Stimulated activated CD4-positive, alpha-beta T cell treated with anti-CD3 and anti-CD28 coated beads, Interleukin-4, amount 100 ng/mL, for 48 hours (primary cell): ENCODE data around the gene UPF3B.
"Not testable (repeated sequence)": the region's sequence is repeated elsewhere in the genome, so short reads cannot be mapped to it uniquely, and the experiment has no call there.

Experiments used
- DNase-seq, 2 donors: peaks; one replicate each; pipeline ENCODE4 v3.0.0-alpha.2; 2020; ENCODE audit warnings: low read depth in 2 of 2

UPF3B gene

DNA sequence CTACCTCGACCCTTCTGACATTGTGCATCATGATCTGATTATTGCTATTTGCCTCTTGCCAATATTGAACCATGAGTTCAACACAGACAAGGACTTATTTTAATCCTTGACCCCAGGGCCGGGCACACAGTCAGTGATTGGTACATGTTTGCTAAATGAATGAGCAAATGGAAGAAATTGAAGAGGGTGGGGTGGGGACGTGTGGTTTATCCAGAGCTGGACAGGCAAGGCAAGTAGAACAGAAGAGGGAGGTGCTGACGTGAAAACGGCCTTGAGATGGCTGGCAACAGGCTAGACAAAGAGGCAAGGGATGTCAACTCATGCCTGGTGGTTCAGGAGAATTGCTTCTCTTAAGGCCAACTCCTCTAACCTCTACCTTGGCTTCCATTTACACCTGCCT, 28.5 kb downstream of the UPF3B start:
- DNase-seq: not testable (repeated sequence)

DNA sequence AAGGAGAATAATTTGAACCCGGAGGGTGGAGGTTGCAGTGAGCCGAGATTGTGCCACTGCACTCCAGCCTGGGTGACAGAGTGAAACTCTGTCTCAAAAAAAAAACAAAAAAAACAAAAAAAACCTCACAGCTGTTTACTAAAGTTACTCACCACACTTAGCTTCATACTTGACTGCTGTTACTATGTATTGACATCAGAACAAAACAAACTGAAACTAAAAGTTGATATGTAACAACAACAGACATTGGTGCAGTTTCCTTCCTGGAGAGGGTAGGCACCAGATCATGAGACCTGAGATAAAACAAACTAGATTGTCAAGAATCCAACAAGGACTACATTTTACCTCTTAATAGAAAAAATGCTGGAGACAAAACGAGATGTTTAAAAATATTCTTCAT, 31.1 kb downstream of the UPF3B start:
- DNase-seq: not testable (repeated sequence)

DNA sequence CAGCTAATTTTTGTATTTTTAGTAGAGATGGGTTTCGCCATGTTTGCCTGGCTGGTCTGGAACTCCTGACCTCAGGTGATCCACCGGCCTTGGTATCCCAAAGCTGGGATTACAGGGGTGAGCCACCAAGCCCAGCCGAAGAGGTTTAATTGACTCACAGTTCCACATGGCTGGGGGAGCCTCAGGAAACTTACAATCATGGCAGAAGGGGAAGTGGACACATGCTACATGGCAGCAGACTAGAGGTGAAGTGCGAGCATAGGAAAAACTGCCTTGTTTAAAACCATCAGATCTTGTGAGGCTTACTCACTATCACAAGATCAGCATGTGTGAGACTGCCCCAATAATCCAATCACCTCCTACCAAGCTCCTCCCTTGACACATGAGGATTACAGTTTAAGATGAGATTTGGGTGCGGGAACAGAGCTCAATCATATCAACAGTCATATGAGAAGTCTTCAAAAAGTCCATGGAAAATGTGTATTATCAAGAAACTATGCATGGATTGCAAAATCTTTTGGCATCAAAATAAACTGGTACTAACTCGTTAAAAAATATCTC, 35.6 kb downstream of the UPF3B start:
- DNase-seq: no peak

DNA sequence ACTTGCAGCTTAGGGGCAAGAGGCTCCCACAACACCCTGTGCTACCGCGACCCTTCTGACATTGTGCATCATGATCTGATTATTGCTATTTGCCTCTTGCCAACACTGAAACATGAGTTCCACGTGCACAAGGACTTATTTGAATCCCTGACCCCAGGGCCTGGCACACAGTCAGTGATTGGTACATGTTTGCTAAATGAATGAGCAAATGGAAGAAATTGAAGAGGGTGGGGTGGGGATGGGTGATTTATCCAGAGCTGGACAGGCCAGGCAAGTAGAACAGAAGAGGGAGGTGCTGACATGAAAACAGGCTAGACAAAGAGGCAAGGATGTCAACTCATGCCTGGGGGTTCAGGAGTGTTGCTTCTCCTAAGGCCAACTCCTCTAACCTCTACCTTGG, 36.5 kb downstream of the UPF3B start:
- DNase-seq: no peak

DNA sequence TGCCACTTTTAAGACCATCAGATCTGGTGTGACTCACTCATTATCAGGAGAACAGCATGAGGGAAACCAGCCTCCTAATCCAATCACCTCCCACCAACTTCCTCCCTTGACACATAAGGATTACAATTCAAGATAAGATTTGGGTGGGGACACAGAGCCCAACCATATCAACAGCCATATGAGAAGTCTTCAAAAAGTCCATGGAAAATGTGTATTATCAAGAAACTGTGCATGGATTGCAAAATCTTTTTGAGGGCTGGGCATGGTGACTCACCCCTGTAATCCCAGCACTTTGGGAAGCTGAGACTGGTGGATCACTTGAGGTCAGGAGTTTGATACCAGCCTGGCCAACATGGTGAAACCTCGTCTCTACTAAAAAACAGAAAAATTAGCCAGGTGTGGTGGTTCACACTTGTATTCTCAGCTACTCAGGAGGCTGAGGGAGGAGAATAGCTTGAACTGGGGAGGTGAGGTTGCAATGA, 43.5 kb downstream of the UPF3B start:
- DNase-seq: no peak

DNA sequence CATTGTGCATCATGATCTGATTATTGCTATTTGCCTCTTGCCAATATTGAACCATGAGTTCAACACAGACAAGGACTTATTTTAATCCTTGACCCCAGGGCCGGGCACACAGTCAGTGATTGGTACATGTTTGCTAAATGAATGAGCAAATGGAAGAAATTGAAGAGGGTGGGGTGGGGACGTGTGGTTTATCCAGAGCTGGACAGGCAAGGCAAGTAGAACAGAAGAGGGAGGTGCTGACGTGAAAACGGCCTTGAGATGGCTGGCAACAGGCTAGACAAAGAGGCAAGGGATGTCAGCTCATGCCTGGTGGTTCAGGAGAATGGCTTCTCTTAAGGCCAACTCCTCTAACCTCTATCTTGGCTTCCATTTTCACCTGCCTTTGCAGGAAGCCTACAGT, 44.3 kb downstream of the UPF3B start:
- DNase-seq: not testable (repeated sequence)

DNA sequence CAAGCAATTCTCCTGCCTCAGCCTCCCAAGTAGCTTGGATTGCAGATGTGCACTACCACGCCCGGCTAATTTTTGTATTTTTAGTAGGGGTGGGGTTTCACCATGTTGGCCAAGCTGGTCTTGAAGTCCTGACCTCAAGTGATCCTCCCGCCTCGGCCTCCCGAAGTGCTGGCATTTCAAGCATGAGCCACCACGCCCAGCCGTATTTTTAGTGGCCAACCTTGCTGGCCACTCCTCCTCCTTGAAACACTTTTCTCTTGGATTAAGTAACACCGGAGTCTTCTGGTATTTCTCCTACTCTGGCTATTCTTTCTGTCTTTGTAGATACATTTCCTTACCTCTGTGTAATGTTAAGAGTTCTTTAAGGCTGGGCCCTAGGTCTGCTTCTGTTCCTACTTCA, 50.2 kb downstream of the UPF3B start:
- no peak for DNase-seq

DNA sequence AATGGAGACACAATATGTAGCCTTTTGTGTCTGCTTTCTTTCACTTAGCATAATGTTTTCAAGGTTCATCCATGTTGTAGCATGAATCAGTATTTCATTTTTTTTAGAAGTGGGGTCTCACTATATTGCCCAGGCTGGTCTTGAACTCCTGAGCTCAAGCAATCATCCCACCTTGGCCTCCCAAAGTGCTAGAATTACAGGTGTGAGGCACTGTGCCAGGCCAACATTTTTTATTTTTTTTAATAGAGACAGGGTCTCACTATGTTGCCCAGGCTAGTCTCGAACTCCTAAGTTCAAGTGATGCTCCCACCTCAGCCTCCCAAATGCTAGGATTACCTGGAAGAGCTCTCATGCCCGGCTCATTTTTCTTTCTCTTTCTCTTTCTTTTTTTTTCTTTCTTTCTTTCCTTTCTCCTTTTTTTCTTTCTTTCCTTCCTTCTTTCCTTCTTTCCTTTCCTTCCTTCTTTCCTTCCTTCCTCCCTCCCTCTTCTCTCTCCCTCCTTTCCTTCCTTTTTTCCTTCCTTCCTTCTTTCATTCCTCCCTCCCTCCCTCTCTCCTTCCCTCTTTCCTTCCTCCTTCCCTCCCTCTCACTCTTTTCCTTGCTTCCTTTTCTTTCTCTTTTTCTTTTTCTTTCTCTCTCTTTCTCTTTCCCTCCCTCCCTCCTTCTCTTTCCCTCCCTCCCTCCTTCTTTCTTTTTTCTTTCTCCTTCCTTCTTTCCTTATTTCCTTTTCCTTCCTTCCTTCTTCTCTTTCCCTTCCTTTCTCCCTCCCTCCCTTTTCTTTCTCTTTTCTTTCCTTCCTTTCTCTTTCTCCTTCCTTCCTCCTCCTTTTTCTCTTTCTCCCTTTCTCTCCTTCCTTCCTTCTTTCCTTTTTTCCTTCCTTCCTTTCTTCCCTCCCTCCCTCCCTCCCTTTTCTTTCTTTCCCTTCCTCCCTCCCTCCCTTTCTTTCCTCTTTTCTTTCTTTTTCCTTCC, 51.2 kb downstream of the UPF3B start:
- DNase-seq: no peak

DNA sequence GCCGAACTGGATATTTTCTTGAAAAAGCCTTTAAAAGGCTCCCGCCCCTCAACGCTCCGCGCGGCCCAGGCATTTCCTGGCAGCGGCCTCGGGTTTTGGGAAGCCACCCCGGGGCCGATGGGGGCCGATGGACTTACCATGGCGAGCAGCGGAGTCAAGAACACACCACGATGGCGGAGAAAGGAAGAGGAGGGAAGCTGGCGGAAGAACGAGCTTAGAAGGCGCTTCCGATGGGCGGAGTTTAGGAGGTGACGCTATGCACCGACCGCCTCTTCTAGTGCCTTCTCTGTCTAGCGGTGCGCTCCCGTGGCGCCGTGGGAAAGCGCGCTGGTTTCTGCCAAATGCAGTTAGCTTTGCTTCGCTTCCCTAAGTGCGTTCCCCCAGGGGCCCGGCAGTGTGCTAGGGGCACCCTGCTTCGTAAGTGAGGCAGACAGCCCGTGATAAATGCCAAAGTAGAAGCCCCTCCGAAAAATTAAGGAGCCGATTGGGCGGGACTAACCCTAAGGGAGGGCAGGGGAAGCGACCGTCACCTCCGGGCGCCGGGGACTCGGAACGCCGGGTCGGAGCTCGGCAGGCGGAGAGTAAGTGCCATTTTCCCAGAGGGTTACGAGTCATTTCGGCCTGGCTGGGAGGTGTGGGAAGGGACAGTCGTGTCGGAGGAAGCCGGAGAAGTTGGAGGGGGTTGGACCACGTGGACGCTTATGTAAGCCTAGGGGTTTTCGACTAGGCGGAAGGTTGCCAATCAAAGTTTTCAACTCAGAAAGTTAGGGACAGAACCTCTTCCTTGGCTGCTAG, 61.1 kb downstream of the UPF3B start, which contains the start of gene RPL39:
TSS of gene RPL39 (minus strand) at position 194 of the 795 bp plus-strand sequence. CDS start at position 140, 54 bp downstream.
- peak; percentile 54 to 76 for DNase-seq

DNA sequence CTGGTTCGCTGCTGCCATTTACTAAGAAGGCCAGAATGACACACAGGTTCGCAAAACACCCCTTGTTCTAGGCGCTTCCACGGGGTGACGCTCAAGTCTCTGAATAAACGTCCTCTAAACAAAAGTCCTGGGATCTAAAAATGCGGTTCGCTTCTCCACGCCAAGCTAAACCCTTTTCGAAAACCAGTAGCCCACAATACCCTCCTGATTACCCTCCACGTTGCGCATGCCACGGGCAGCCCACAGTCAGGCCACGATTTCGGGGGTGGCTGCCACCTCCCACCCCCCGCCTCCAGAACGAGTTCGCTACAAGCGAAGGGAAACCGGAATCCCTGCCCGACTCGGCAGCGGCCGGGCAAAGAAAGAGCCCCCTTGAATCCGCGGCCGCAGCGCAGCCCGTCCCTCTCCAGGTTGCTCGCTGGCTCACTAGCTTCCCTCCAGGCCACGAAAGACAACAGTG, 61.8 kb downstream of the UPF3B start:
- DNase-seq: peak; percentile 12 to 23

DNA sequence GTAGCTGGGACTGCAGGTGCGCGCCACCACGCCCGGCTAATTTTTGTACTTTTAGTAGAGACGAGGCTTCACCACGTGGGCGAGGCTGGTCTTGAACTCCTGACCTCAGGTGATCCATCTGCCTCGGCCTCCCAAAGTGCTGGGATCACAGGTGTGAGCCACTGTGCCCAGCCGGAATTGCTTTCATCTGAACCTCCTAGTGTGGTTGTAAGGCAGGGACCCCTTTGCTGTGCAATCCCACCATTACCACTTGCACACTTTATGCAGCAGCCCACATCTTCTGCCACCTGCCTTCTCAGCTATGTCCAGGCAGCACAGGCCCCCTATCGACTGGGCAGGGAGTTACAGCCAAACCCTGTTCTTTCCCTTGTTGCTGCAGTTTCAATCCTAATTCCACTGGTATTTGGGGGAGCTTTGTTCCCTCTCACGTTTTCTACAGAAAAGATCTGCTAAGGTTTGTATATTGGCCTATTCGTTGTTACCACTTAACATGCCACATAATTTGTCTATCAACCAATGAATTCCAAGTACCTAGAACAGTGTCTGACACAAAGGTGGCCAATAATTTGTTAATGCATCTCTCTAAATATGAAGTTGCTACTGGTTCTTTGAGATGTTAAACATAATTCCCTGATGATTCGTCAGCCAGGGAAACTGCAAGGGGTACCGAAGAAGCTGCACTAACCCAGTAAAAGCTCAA, 67.9 kb downstream of the UPF3B start:
- peak; percentile 23 to 32 for DNase-seq
